GM19328 (cell line): ENCODE results near the gene PACSIN2.

Experiments used
- ATAC-seq: cut with Tn5 transposase; IDR thresholded peaks from one replicate; pipeline ENCODE4 v1.9.1; 2021; ENCODE audit warnings: mild to moderate bottlenecking, moderate library complexity; ENCODE audit not compliant: unreplicated experiment

PACSIN2 gene

DNA sequence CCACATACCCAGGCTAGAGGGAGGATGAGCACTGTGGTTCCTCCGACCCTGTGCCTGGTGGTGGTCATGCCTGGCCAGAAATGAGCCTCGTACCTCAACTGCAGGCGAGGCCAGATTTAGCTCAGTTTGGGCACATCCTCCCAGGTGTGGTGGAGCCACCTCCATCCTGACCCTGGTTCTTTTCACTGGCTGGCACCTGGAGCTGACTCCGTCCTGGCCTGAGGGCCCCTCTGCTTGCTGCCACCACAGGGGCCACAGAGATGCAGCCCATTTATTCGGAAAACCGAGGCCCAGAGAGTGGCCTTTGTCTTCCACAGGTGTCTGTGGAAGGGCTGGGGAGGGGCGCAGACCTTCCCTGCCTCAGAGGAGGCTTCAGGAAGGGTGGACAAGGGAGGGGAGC lies 148.8 kb downstream of the PACSIN2 start:
- ATAC-seq, result no peak

DNA sequence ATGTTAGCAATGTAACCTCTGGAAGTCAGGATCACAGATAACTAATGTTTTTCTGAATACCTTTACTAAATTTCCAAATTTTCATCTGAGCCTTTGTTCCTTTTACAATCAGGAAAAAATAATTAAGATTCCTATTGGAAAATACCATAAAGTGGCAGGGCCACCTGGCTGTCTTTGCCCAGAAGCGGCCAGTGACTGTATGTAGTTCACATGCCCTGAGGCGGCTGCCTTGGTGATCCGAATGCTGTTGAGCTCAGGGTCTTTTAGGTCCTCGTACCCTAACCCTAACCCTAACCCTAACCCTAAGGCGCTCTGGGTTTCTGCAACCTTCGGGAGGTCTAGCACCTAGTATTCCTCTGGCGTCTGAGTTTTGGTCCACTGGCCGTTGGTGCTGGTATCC lies 149.4 kb downstream of the PACSIN2 start:
- ATAC-seq, result no peak

- ATAC-seq, result no peak
Observed at GRCh38 chr22:42863349-42863961, 151.5 kb downstream of the PACSIN2 start.

GRCh38 chr22:42862045-42862734 lies 152.8 kb downstream of the PACSIN2 start:
- ATAC-seq, result no peak

GRCh38 chr22:42860968-42861367 lies 154.0 kb downstream of the PACSIN2 start:
- ATAC-seq, result no peak

DNA sequence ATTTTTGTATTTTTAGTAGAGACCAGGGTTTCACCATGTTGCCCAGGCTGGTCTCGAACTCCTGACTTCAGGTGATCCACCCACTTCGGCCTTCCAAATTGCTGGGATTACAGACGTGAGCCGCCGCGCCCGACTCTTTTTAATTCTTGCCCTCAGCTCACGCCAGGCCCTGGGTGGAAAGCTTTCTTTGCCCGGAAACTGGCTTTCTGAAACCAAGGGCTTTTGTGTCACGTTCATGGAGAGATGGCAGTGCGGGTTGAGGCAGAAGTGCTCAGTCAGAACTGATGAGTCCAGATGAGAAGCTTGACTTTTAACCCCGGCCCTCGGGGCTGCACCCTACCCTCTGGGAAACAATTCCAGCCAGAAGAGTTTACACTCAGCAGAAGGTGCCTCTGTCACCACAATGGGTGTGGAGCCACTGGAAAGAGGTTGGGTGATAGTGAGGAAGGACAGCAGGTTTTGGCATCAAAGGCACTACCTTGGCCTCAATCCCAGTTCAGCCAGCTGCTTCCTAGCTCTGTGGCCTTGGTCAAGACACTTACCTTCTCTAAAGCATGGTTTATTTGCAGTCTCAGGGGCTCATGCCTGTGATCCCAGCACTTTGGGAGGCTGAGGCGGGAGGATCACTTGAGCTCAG lies 157.0 kb downstream of the PACSIN2 start:
- ATAC-seq, result no peak

GRCh38 chr22:42856865-42857704 lies 157.9 kb downstream of the PACSIN2 start, which contains the start of gene ARFGAP3:
Gene ARFGAP3, minus strand, starts transcription at chr22:42857273. Its CDS starts 91 bp downstream, at chr22:42857182.
- ATAC-seq, result peak; percentile 84

- peak; percentile 12 for ATAC-seq
Observed at GRCh38 chr22:42856179-42856864, 158.6 kb downstream of the PACSIN2 start.

- no peak for ATAC-seq
Observed at GRCh38 chr22:42855721-42856120, 159.2 kb downstream of the PACSIN2 start.

DNA sequence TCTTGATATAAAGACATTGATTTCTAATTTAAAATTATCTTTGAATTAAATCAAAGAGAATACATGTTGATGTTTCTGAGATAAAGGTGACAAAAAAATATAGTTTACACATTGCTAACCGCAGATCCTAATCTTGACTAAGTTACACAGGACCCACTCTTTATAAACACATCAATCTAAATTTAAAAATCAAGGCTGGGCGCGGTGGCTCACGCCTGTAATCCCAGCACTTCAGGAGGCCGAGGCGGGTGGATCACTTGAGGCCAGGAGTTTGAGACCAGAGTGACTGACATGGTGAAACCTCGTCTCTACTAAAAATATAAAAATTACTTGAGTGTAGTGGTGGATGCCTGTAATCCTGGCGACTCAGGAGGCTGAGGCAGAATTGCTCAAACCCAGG lies 159.7 kb downstream of the PACSIN2 start:
- ATAC-seq, result no peak

DNA sequence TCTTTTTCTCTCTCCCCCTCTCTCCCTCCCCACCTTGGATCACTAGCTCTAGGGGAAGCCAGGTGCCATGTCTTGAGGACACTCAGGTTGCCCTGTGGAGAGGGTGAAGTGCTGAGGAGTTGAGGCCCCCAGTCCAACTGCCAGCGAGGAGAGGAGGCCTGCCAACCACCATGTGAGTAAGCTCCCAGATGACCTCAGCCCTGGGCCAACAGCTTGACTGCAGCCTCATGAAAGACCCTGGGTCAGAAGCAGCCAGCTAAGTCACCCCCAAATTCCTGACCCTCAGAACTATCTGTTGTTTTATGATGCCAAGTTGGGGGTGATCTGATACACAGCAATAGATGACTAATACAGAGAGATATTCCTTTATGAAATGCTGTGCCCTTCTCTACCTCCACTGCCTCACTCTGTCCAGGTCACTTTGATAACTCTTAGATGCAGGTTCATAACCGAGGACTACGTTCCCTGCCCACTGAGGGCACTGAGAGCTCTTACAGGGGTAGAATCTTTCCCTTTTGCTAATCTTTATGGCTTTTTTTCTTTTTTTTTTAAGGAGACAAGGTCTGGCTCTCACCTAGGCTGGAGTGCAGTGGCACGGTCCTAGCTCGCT lies 165.9 kb downstream of the PACSIN2 start:
- no peak for ATAC-seq

DNA sequence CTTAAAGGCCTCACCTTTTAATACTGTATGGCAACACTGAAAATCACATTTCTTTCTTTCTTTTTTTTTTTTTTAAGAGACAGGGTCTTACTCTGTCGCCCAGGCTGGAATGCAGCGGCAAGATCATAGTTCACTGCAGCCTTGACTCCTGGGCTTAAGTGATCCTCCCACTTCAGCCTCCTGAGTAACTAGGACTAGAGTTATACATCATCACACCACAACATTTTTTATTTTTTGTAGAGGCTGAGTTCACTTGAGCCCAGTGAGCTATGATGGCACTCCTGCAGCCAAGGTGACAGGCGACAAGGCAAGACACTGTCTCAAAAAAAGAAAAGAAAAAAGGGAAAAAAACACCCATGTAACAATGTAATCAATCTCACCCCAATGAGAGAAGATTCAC lies 167.8 kb downstream of the PACSIN2 start:
- ATAC-seq, result no peak

- no peak for ATAC-seq
Observed at GRCh38 chr22:42844756-42845155, 170.2 kb downstream of the PACSIN2 start.

- ATAC-seq, result no peak
Observed at GRCh38 chr22:42842658-42843370, 172.1 kb downstream of the PACSIN2 start.

- no peak for ATAC-seq
Observed at GRCh38 chr22:42841444-42841843, 173.5 kb downstream of the PACSIN2 start.

GRCh38 chr22:42837556-42837955 lies 177.4 kb downstream of the PACSIN2 start:
- ATAC-seq, result no peak

DNA sequence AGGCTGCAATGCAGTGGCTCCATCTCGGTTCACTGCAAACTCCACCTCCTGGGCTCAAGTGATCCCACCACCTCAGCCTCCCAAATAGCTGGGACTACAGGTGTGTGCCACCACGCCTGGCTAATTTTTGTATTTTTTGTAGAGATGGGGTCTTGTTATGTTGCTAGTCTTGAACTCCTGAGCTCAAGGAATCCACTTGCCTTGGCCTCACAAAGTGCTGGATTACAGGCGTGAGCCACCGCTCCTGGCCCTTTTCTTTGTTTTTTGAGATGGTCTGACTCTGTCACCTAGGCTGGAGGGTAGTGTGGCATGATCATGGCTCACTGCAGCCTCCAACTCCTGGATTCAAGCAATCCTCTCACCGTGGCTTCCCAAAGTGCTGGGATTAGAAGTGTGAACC lies 178.9 kb downstream of the PACSIN2 start:
- ATAC-seq, result no peak

DNA sequence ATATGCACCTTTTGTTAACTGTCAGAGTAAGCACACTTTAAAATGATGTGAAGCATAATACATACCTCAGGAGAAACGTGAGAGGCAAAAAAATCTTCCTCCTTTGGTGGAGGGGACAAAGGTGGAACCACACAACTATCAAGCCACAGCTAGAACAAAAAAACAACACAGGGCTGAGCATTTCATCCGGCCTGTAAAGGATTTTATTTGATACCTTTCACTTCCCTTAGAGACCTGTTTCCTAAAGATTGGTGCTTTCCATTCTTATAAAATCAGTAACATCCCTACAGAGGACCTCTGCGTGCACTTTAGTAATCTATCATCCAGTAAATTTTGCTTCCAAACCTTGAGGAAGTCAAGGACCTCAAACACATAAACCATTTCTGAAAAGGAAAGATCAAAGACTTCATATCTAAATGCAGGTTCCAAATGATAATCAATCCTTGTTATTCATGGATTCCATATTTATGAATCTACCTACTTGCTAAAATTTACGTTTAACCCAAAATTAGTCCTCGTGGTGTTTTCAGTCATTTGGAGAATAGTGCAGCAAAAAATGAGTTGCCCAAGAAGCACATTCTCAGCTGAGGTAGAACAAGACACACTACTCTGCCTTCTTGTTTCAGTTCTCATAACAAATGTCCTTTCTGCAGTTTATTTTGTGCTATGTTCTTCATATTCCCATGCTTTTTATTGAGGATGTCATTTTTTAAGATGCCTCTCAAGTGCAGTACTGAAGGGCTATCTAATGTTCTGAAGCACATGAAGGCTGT lies 180.6 kb downstream of the PACSIN2 start:
- no peak for ATAC-seq

DNA sequence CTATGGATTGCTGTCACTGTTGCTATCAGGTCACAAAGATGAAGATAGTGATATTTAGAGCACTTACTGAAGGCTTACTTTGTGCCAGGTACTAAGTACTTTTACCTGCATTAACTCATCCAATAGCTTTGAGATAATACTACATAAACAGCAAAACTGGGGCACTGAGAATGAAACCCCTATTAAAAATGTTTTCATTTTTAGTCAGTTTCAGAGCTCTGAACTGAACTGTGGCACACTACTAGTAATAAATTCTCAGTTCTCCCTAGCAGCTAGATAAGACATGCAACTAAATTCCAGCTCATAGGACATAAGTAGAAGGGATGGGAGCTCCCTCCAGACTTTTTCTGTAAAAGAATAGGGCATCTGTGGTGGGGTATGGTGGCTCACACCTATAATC lies 181.8 kb downstream of the PACSIN2 start:
- ATAC-seq, result no peak
